IMR-90 (cell line): ENCODE data around the gene NCAPG2. TPM values are rescaled to one million over a fixed set of nuclear protein-coding genes. Genes with fewer than 3 reads are reported as not detected.
A peak's percentile ranks its signal among the peaks of the same experiment; 100 is the strongest.

Source experiments
- ATAC-seq: fragments of 200-7000 bp; cut with Tn5 transposase; 2 replicates; pipeline ENCODE4 v1.9.1; 2020; ENCODE audit warnings: low read depth, mild to moderate bottlenecking, moderate library complexity
- BruUV-seq: library from RNA; stranded (reverse); fragments of 400-500 nt; replicated peaks from 2 replicates; lab custom pipeline; 2021; lab: Mats Ljungman, UMichigan
- CTCF ChIA-PET: fragments of 300-600 bp; formaldehyde crosslinking; extraction: SDS; loops from one replicate; lab custom pipeline; 2021; ENCODE audit warnings: antibody characterized with exemption; lab: Yijun Ruan, JAX
- POLR2A ChIA-PET: fragments of 300-600 bp; sonication (Branson Sonifier 250); formaldehyde crosslinking; loops from one replicate; lab custom pipeline; 2022; ENCODE audit warnings: antibody characterized with exemption; ENCODE audit not compliant: unreplicated experiment; lab: Charles Lee
- DNase-seq: peaks from one replicate; pipeline ENCODE4 v3.0.0; 2013
- H2AFZ ChIP-seq: replicated peaks from 2 replicates; pipeline ENCODE3; 2013; ENCODE audit warnings: low read length, mild to moderate bottlenecking; ENCODE audit not compliant: poor library complexity
- H2AK5ac ChIP-seq: 2 replicates; pipeline ENCODE4 v1.6.1; 2013; ENCODE audit warnings: low read depth, low read length, inconsistent platforms
- H2AK9ac ChIP-seq: replicated peaks from 2 replicates; pipeline ENCODE3; 2013; ENCODE audit warnings: mild to moderate bottlenecking, low read depth, low read length, moderate library complexity; ENCODE audit not compliant: poor library complexity
- H2BK120ac ChIP-seq: 2 replicates; pipeline ENCODE4 v1.6.1; 2013; ENCODE audit warnings: low read depth, low read length, inconsistent platforms
- H2BK15ac ChIP-seq: 3 replicates; pipeline ENCODE4 v1.6.1; 2013; ENCODE audit warnings: low read depth, low read length, inconsistent platforms
- H2BK20ac ChIP-seq: 2 replicates; pipeline ENCODE4 v1.6.1; 2013; ENCODE audit warnings: low read depth, mild to moderate bottlenecking, inconsistent platforms, low read length, moderate library complexity
- H2BK5ac ChIP-seq: 2 replicates; pipeline ENCODE4 v1.6.1; 2013; ENCODE audit warnings: mild to moderate bottlenecking, low read depth, low read length, inconsistent platforms; ENCODE audit not compliant: poor library complexity, severe bottlenecking
- H3K14ac ChIP-seq: replicated peaks from 2 replicates; pipeline ENCODE4 v1.6.1; 2013; ENCODE audit warnings: low read depth, low read length, inconsistent platforms
- H3K18ac ChIP-seq: 2 replicates; pipeline ENCODE4 v1.6.1; 2013; ENCODE audit warnings: low read depth, low read length, control low read depth
- H3K23ac ChIP-seq: 2 replicates; pipeline ENCODE4 v1.6.1; 2013; ENCODE audit warnings: low read depth, low read length, inconsistent platforms
- H3K27ac ChIP-seq: 2 replicates; pipeline ENCODE4 v1.5.1; 2013; ENCODE audit warnings: mild to moderate bottlenecking, control low read depth, low read length; ENCODE audit not compliant: insufficient read depth
- H3K27me3 ChIP-seq: 2 replicates; pipeline ENCODE4 v1.6.1; 2013; ENCODE audit warnings: low read length; ENCODE audit not compliant: control insufficient read depth, insufficient read depth
- H3K36me3 ChIP-seq: 2 replicates; pipeline ENCODE4 v1.6.1; 2013; ENCODE audit warnings: low read length, mixed read lengths; ENCODE audit not compliant: control insufficient read depth, insufficient read depth
- H3K4ac ChIP-seq: 2 replicates; pipeline ENCODE4 v1.6.1; 2013; ENCODE audit warnings: low read depth, low read length, inconsistent platforms
- H3K4me1 ChIP-seq: 2 replicates; pipeline ENCODE4 v1.6.1; 2013; ENCODE audit warnings: low read length, mixed read lengths; ENCODE audit not compliant: control insufficient read depth, insufficient read depth
- H3K4me2 ChIP-seq: 2 replicates; pipeline ENCODE4 v1.6.1; 2013; ENCODE audit warnings: low read depth, mild to moderate bottlenecking, control low read depth, low read length, moderate library complexity
- H3K4me3 ChIP-seq: 2 replicates; pipeline ENCODE4 v1.5.1; 2013; ENCODE audit warnings: low read depth, mild to moderate bottlenecking, control low read depth, low read length, moderate library complexity; ENCODE audit not compliant: insufficient read depth
- H3K56ac ChIP-seq: 2 replicates; pipeline ENCODE4 v1.6.1; 2013; ENCODE audit warnings: low read length, inconsistent platforms; ENCODE audit not compliant: insufficient read depth; ENCODE audit errors: extremely low read depth
- H3K79me1 ChIP-seq, 2 experiments: 2 replicates each; pipeline ENCODE4 v1.6.1; 2013; ENCODE audit warnings: low read length in 2 of 2, inconsistent platforms in 1 of 2, low read depth in 1 of 2
- H3K9ac ChIP-seq: 2 replicates; pipeline ENCODE4 v1.6.1; 2013; ENCODE audit warnings: low read depth, low read length, control low read depth
- H3K9me1 ChIP-seq: 2 replicates; pipeline ENCODE4 v1.6.1; 2013; ENCODE audit warnings: low read length, inconsistent platforms; ENCODE audit not compliant: insufficient read depth
- H3K9me3 ChIP-seq: 2 replicates; pipeline ENCODE4 v1.6.1; 2013; ENCODE audit warnings: low read length; ENCODE audit not compliant: control insufficient read depth, insufficient read depth
- H4K20me1 ChIP-seq: 2 replicates; pipeline ENCODE4 v1.6.1; 2013; ENCODE audit warnings: low read length, inconsistent platforms; ENCODE audit not compliant: insufficient read depth
- H4K5ac ChIP-seq: 2 replicates; pipeline ENCODE4 v1.6.1; 2013; ENCODE audit warnings: mild to moderate bottlenecking, low read depth, low read length, control low read depth
- H4K8ac ChIP-seq, 2 experiments: 2 replicates each; pipeline ENCODE4 v1.6.1; 2013; ENCODE audit warnings: low read depth in 2 of 2, low read length in 2 of 2, control low read depth in 1 of 2, inconsistent platforms in 1 of 2
- H4K91ac ChIP-seq: 2 replicates; pipeline ENCODE4 v1.6.1; 2013; ENCODE audit warnings: low read depth, low read length, inconsistent platforms; ENCODE audit not compliant: insufficient read depth
- BHLHE40 ChIP-seq: fragments of 150-350 bp; IDR thresholded peaks from 2 replicates; pipeline ENCODE4 v1.6.1; 2016; ENCODE audit warnings: mild to moderate bottlenecking, low read depth, low read length
- CEBPB ChIP-seq: IDR thresholded peaks from 2 replicates; pipeline ENCODE4 v1.6.1; 2012; ENCODE audit warnings: low read depth, low read length, improper control_type of control experiment
- CHD1 ChIP-seq: IDR thresholded peaks from 2 replicates; pipeline ENCODE4 v1.6.1; 2012; ENCODE audit warnings: low read depth, low read length, improper control_type of control experiment
- FOS ChIP-seq: fragments of 150-350 bp; IDR thresholded peaks from 2 replicates; pipeline ENCODE4 v1.6.1; 2016; ENCODE audit warnings: low read depth, low read length
- MAFK ChIP-seq: IDR thresholded peaks from 2 replicates; pipeline ENCODE4 v1.6.1; 2012; ENCODE audit warnings: low read depth, low read length, improper control_type of control experiment
- MAZ ChIP-seq: IDR thresholded peaks from 2 replicates; pipeline ENCODE4 v1.6.1; 2012; ENCODE audit warnings: low read depth, mild to moderate bottlenecking, low read length, improper control_type of control experiment, moderate library complexity, borderline replicate concordance
- NFE2L2 ChIP-seq: fragments of 150-350 bp; IDR thresholded peaks from 2 replicates; pipeline ENCODE4 v1.6.1; 2016; ENCODE audit warnings: low read depth, mild to moderate bottlenecking, low read length
- POLR2A ChIP-seq: IDR thresholded peaks from 2 replicates; pipeline ENCODE4 v1.6.1; 2012; ENCODE audit warnings: mild to moderate bottlenecking, low read depth, low read length
- RAD21 ChIP-seq: IDR thresholded peaks from 2 replicates; pipeline ENCODE4 v1.6.1; 2012; ENCODE audit warnings: low read length, improper control_type of control experiment
- RCOR1 ChIP-seq: IDR thresholded peaks from 2 replicates; pipeline ENCODE4 v1.6.1; 2012; ENCODE audit warnings: mild to moderate bottlenecking, low read length, improper control_type of control experiment; ENCODE audit not compliant: insufficient replicate concordance
- SMC3 ChIP-seq: fragments of 150-350 bp; IDR thresholded peaks from 2 replicates; pipeline ENCODE4 v1.6.1; 2016; ENCODE audit warnings: low read depth, mild to moderate bottlenecking, antibody characterized with exemption, low read length, moderate library complexity
- USF2 ChIP-seq: fragments of 150-350 bp; IDR thresholded peaks from 2 replicates; pipeline ENCODE4 v1.6.1; 2017; ENCODE audit warnings: mild to moderate bottlenecking, antibody characterized with exemption, low read length, low read depth
- WGBS, 2 experiments: methylation state at CpG; one replicate each; pipeline versions ENCODE4 v1.1.5 to v1.1.7; 2013; ENCODE audit warnings: missing lambda C conversion rate in 2 of 2; ENCODE audit not compliant: insufficient read length in 1 of 2; ENCODE audit errors: extremely low coverage in 2 of 2; 5-methylcytosine and 5-hydroxymethylcytosine counted together
- dilution Hi-C: fragments of 300-500 bp; cut with HindIII; formaldehyde crosslinking; loops from one replicate; pipeline ENCODE4 v1.14.3; 2018; ENCODE audit warnings: low sequenced_read_pairs; ENCODE audit not compliant: unreplicated experiment
- in situ Hi-C: fragments of 300-500 bp; cut with MboI; formaldehyde crosslinking; loops from 3 replicates; pipeline ENCODE4 v1.14.3; 2019; ENCODE audit warnings: low sequenced_read_pairs, inconsistent platforms, mixed read lengths
- intact Hi-C: fragments of 100-400 bp; cut with micrococcal nuclease; formaldehyde crosslinking; loops from 2 replicates; pipeline ENCODE4 v1.10.0; 2022
- polyA plus RNA-seq, 3 experiments: library from polyadenylated mRNA; depleted of rRNA; stranded (reverse); fragments of >200 nt; gene quantifications; 2 replicates each; pipeline ENCODE4 v1.2.3, GENCODE V29; 2012; ENCODE audit warnings: low replicate concordance in 1 of 3
- total RNA-seq: library from RNA; depleted of rRNA; stranded (reverse); fragments of >200 nt; gene quantifications from 2 replicates; pipeline ENCODE4 v1.2.3, GENCODE V29; 2012
- TF ChIP-seq, protein P1 (sequence below): fragments of 150-350 bp; IDR thresholded peaks from 2 replicates; pipeline ENCODE4 v1.6.1; 2016; ENCODE audit warnings: low read depth, mild to moderate bottlenecking, low read length, moderate library complexity, borderline replicate concordance
- TF ChIP-seq, protein P2 (sequence below): conservative IDR thresholded peaks from 2 replicates; pipeline ENCODE4 v1.5.1; 2012; ENCODE audit warnings: mild to moderate bottlenecking, low read depth, low read length, improper control_type of control experiment

NCAPG2 gene
- total and polyA plus RNA-seq, 2 of the 4 experiments (the other 2 are of a cell fraction) = 25.6 to 25.8 TPM

DNA sequence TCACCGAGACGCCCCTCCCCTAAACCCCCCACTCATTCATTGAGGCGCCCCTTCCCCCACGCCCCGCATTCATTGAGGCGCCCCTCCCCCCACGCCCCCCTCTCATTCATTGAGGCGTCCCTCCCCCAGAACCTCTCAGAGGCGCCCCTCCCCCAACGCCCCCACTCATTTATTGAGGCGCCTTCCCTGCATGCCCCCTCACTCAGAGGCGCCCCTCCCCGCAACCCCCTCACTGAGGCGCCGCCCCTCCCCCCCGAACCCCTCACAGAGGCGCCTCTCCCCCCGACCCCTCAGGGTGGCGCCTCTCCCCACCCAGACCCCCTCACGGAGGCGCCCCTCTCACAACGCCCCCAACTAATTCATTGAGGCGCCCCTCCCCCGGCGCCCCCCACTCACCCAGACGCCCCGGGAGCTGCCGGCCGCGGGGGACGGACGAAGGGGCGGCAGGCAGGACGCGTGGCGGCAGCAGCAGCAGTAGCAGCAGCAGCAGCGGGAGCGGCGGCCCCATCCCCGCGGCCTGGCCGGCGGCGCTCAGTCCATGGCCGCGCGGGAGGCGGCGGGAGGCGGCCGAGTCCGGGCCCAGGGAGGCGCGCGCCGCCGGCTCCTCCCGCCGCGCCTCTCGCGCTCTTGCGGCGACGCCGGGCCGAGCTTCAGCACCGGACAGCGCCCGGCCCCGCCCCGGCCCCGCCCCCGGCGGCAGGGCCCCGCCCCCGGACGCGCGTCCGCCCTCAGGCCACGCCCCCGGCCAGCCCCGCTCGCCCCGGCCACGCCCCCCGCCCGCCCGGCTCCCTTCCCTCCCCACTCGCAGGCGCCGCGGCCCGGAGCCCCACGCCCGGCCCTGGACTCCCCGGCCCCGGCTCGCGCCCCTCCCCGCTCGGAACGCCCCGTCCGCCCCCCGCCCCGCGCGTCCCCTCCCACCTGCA is 117.2 kb downstream of the NCAPG2 start, which contains the start of gene PTPRN2:
Gene PTPRN2 (minus strand): TSS at position 662 of the 923 bp plus-strand sequence.
- peak within 1 kb of the TSS; percentile 45 for H3K4me3 ChIP-seq
- BruUV-seq = no TSS peak
- no peak within 1 kb of the TSS for H2AK5ac ChIP-seq
- peak within 1 kb of the TSS; percentile 78 for H2AFZ ChIP-seq
- H3K18ac ChIP-seq = no peak within 1 kb of the TSS
- no peaks in the 10 kb centered on the region for H3K36me3 ChIP-seq
- no peak within 1 kb of the TSS for H3K56ac ChIP-seq
- no peak within 1 kb of the TSS for H2BK20ac ChIP-seq
- DNase-seq = peak; percentile 42
- no peak within 1 kb of the TSS for H3K23ac ChIP-seq
- no peak within 1 kb of the TSS for H3K14ac ChIP-seq
- H3K9me3 ChIP-seq = no peaks in the 10 kb centered on the region
- POLR2A ChIA-PET = no interaction called here
- CTCF ChIA-PET = no interaction called here
- no peak within 1 kb of the TSS for H2BK120ac ChIP-seq
- H4K20me1 ChIP-seq = no peaks in the 10 kb centered on the region
- peak within 1 kb of the TSS; percentile 24 for H2AK9ac ChIP-seq
- H3K4ac ChIP-seq = no peak within 1 kb of the TSS
- H3K9ac ChIP-seq = no peak within 1 kb of the TSS
- no peak within 1 kb of the TSS for H2BK5ac ChIP-seq
- 0% methylated on average over 5 of the region's 110 CpGs; no CpG with 5 or more reads in 1 of the 2 experiments for WGBS, 2 experiments
- no peak within 1 kb of the TSS for H3K27ac ChIP-seq
- H3K27me3 ChIP-seq = peaks cover 34% of the 10 kb centered on the region
- H3K9me1 ChIP-seq = no peaks in the 10 kb centered on the region
- in situ Hi-C loops = no loop called here
- H4K5ac ChIP-seq = no peak within 1 kb of the TSS
- dilution Hi-C loops = no loop called here
- ATAC-seq = peak; percentile 98
- intact Hi-C loops = no loop called here
- no peak within 1 kb of the TSS for H2BK15ac ChIP-seq
- no peak within 1 kb of the TSS for H4K8ac ChIP-seq
- H3K79me1 ChIP-seq = no peaks in the 10 kb centered on the region
- H3K4me1 ChIP-seq = no peaks in the 10 kb centered on the region; the same call in 1 of the 2 replicates
- peak within 1 kb of the TSS; percentile 44; the same call in 1 of the 2 replicates for H3K4me2 ChIP-seq
- no peak within 1 kb of the TSS for H4K91ac ChIP-seq
- TF ChIP-seq USF2 (no peak), NFE2L2 (no peak), MAFK (no peak), CEBPB (no peak), MAZ (no peak; the same call in 1 of the 2 replicates), CHD1 (no peak), RCOR1 (no peak), RAD21 (no peak), SMC3 (no peak), FOS (no peak), BHLHE40 (no peak), POLR2A (no peak)
- TF ChIP-seq, protein P1, sequence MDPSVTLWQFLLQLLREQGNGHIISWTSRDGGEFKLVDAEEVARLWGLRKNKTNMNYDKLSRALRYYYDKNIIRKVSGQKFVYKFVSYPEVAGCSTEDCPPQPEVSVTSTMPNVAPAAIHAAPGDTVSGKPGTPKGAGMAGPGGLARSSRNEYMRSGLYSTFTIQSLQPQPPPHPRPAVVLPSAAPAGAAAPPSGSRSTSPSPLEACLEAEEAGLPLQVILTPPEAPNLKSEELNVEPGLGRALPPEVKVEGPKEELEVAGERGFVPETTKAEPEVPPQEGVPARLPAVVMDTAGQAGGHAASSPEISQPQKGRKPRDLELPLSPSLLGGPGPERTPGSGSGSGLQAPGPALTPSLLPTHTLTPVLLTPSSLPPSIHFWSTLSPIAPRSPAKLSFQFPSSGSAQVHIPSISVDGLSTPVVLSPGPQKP = no peak
- TF ChIP-seq, protein P2, sequence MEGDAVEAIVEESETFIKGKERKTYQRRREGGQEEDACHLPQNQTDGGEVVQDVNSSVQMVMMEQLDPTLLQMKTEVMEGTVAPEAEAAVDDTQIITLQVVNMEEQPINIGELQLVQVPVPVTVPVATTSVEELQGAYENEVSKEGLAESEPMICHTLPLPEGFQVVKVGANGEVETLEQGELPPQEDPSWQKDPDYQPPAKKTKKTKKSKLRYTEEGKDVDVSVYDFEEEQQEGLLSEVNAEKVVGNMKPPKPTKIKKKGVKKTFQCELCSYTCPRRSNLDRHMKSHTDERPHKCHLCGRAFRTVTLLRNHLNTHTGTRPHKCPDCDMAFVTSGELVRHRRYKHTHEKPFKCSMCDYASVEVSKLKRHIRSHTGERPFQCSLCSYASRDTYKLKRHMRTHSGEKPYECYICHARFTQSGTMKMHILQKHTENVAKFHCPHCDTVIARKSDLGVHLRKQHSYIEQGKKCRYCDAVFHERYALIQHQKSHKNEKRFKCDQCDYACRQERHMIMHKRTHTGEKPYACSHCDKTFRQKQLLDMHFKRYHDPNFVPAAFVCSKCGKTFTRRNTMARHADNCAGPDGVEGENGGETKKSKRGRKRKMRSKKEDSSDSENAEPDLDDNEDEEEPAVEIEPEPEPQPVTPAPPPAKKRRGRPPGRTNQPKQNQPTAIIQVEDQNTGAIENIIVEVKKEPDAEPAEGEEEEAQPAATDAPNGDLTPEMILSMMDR = no peak
